ENCODE results near the gene ZAR1L.

DNA sequence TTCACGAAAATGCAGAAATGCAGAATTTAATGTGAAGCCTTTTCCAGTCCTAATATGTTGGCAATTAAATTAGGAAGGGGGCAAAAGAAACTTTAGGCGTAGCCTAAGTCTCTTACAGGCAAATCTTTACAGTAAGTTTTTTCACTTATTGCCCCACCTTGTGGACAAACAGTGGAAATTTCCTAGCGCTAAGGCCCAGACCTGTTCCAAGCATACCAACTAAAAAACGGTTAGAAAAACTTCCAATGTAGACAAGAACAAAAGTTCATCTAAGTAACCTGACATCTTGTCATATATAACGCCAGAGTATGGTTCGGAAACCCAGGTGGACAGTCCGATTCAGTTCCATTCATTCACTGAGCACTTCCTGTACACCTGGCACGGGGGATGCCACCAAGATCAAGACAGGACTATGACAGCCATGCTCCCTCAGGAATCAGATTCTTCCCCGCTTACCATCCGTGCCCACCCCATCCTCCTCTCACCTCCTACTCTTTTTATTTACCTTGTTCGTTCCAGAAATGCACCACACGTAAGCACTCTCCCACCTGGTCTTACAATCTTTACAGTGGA, 4.9 kb downstream of the ZAR1L start:
- TF ChIP-seq POLR2AphosphoS5 (IDR thresholded peaks at IDR 0.05) (no peak), EZH2 (IDR thresholded peaks at IDR 0.05; ENCODE audit: borderline replicate concordance, insufficient read depth, low read length, poor library complexity, severe bottlenecking) (no peak)

Measured in neural cell (in vitro differentiated cells).